ENCODE measurements around the gene C2orf49.
A peak's percentile ranks its signal among the peaks of the same experiment; 100 is the strongest.

Gene C2orf49

GRCh38 chr2:105368759-105369408 is 31.5 kb downstream of the C2orf49 start:
- DNase-seq (ENCODE audit: insufficient read length, low spot score) (no peak), FAIRE-seq (no peak)
- TF ChIP-seq POU2F2 (IDR thresholded peaks at IDR 0.05; ENCODE audit: low read depth, low read length) = no peak
- TF ChIP-seq POLR2AphosphoS5 (IDR thresholded peaks at IDR 0.05; ENCODE audit: low read depth, low read length) = no peak
- no peak for TF ChIP-seq POLR2A (IDR thresholded peaks at IDR 0.05; ENCODE audit: low read depth, low read length)

GRCh38 chr2:105369777-105370690 is 32.7 kb downstream of the C2orf49 start:
- TF ChIP-seq POU2F2 (IDR thresholded peaks at IDR 0.05; ENCODE audit: low read depth, low read length) = no peak
- TF ChIP-seq SPI1 (IDR thresholded peaks at IDR 0.05; ENCODE audit: low read depth, low read length) = peak; percentile 34; the same call in 1 of the 2 replicates
- FAIRE-seq = peak; percentile 99

GRCh38 chr2:105371156-105371555 is 33.8 kb downstream of the C2orf49 start:
- TF ChIP-seq SPI1 (IDR thresholded peaks at IDR 0.05; ENCODE audit: low read depth, low read length) (no peak), POLR2AphosphoS5 (IDR thresholded peaks at IDR 0.05; ENCODE audit: low read depth, low read length) (no peak), TAF1 (IDR thresholded peaks at IDR 0.05; ENCODE audit: low read depth, low read length) (no peak), PAX5 (IDR thresholded peaks at IDR 0.05; ENCODE audit: insufficient read depth, low read length, severe bottlenecking) (no peak), POU2F2 (IDR thresholded peaks at IDR 0.05; ENCODE audit: low read depth, low read length) (no peak), POLR2A (IDR thresholded peaks at IDR 0.05; ENCODE audit: low read depth, low read length) (no peak)
- DNase-seq (ENCODE audit: insufficient read length, low spot score) (no peak), FAIRE-seq (no peak)

More at GRCh38 chr2:105369777-105370690, 32.7 kb downstream of the C2orf49 start:
- DNase-seq (ENCODE audit: insufficient read length, low spot score) = peak; percentile 40

GRCh38 chr2:105371810-105372209 is 34.5 kb downstream of the C2orf49 start:
- TF ChIP-seq POLR2A (IDR thresholded peaks at IDR 0.05; ENCODE audit: low read depth, low read length) (no peak), POU2F2 (IDR thresholded peaks at IDR 0.05; ENCODE audit: low read depth, low read length) (no peak), POLR2AphosphoS5 (IDR thresholded peaks at IDR 0.05; ENCODE audit: low read depth, low read length) (no peak), PAX5 (IDR thresholded peaks at IDR 0.05; ENCODE audit: insufficient read depth, low read length, severe bottlenecking) (no peak), SPI1 (IDR thresholded peaks at IDR 0.05; ENCODE audit: low read depth, low read length) (no peak), TAF1 (IDR thresholded peaks at IDR 0.05; ENCODE audit: low read depth, low read length) (no peak)
- FAIRE-seq (no peak), DNase-seq (ENCODE audit: insufficient read length, low spot score) (no peak)

GRCh38 chr2:105373344-105373781 is 36.0 kb downstream of the C2orf49 start:
- FAIRE-seq (no peak), DNase-seq (ENCODE audit: insufficient read length, low spot score) (no peak)
- TF ChIP-seq POU2F2 (IDR thresholded peaks at IDR 0.05; ENCODE audit: low read depth, low read length) = no peak
- TF ChIP-seq POLR2A (IDR thresholded peaks at IDR 0.05; ENCODE audit: low read depth, low read length) = no peak
- no peak for TF ChIP-seq TAF1 (IDR thresholded peaks at IDR 0.05; ENCODE audit: low read depth, low read length)
- no peak for TF ChIP-seq POLR2AphosphoS5 (IDR thresholded peaks at IDR 0.05; ENCODE audit: low read depth, low read length)
- no peak for TF ChIP-seq PAX5 (IDR thresholded peaks at IDR 0.05; ENCODE audit: insufficient read depth, low read length, severe bottlenecking)
- TF ChIP-seq SPI1 (IDR thresholded peaks at IDR 0.05; ENCODE audit: low read depth, low read length) = no peak

GRCh38 chr2:105373895-105374401 is 36.6 kb downstream of the C2orf49 start:
- FAIRE-seq = no peak
- peak; percentile 21 for DNase-seq (ENCODE audit: insufficient read length, low spot score)
- TF ChIP-seq POU2F2 (IDR thresholded peaks at IDR 0.05; ENCODE audit: low read depth, low read length) (no peak), TAF1 (IDR thresholded peaks at IDR 0.05; ENCODE audit: low read depth, low read length) (no peak), SPI1 (IDR thresholded peaks at IDR 0.05; ENCODE audit: low read depth, low read length) (no peak), POLR2AphosphoS5 (IDR thresholded peaks at IDR 0.05; ENCODE audit: low read depth, low read length) (no peak), POLR2A (IDR thresholded peaks at IDR 0.05; ENCODE audit: low read depth, low read length) (peak; percentile 50; the same call in 1 of the 2 replicates), PAX5 (IDR thresholded peaks at IDR 0.05; ENCODE audit: insufficient read depth, low read length, severe bottlenecking) (no peak)

- DNase-seq (ENCODE audit: insufficient read length, low spot score) (no peak), FAIRE-seq (no peak)
- TF ChIP-seq PAX5 (IDR thresholded peaks at IDR 0.05; ENCODE audit: insufficient read depth, low read length, severe bottlenecking) (no peak), SPI1 (IDR thresholded peaks at IDR 0.05; ENCODE audit: low read depth, low read length) (no peak), POU2F2 (IDR thresholded peaks at IDR 0.05; ENCODE audit: low read depth, low read length) (no peak), POLR2AphosphoS5 (IDR thresholded peaks at IDR 0.05; ENCODE audit: low read depth, low read length) (no peak), POLR2A (IDR thresholded peaks at IDR 0.05; ENCODE audit: low read depth, low read length) (no peak), TAF1 (IDR thresholded peaks at IDR 0.05; ENCODE audit: low read depth, low read length) (no peak)
These were observed 37.7 kb downstream of the C2orf49 start for GRCh38 chr2:105375001-105375561.

GRCh38 chr2:105376010-105376409 is 38.7 kb downstream of the C2orf49 start:
- no peak for TF ChIP-seq SPI1 (IDR thresholded peaks at IDR 0.05; ENCODE audit: low read depth, low read length)
- TF ChIP-seq TAF1 (IDR thresholded peaks at IDR 0.05; ENCODE audit: low read depth, low read length) = no peak
- TF ChIP-seq POLR2A (IDR thresholded peaks at IDR 0.05; ENCODE audit: low read depth, low read length) = no peak
- TF ChIP-seq POU2F2 (IDR thresholded peaks at IDR 0.05; ENCODE audit: low read depth, low read length) = no peak
- TF ChIP-seq POLR2AphosphoS5 (IDR thresholded peaks at IDR 0.05; ENCODE audit: low read depth, low read length) = no peak
- DNase-seq (ENCODE audit: insufficient read length, low spot score) (no peak), FAIRE-seq (no peak)

GRCh38 chr2:105376789-105377240 is 39.5 kb downstream of the C2orf49 start:
- FAIRE-seq = no peak
- no peak for DNase-seq (ENCODE audit: insufficient read length, low spot score)
- no peak for TF ChIP-seq TAF1 (IDR thresholded peaks at IDR 0.05; ENCODE audit: low read depth, low read length)
- TF ChIP-seq SPI1 (IDR thresholded peaks at IDR 0.05; ENCODE audit: low read depth, low read length) = no peak
- TF ChIP-seq PAX5 (IDR thresholded peaks at IDR 0.05; ENCODE audit: insufficient read depth, low read length, severe bottlenecking) = no peak
- no peak for TF ChIP-seq POLR2AphosphoS5 (IDR thresholded peaks at IDR 0.05; ENCODE audit: low read depth, low read length)
- no peak for TF ChIP-seq POLR2A (IDR thresholded peaks at IDR 0.05; ENCODE audit: low read depth, low read length)
- TF ChIP-seq POU2F2 (IDR thresholded peaks at IDR 0.05; ENCODE audit: low read depth, low read length) = no peak

Measured in GM12891 (cell line).